AG04450 (cell line): ENCODE data around the gene PMP22. TPM values are rescaled to one million over a fixed set of nuclear protein-coding genes. Genes with fewer than 3 reads are reported as not detected.

ENCODE experiments used
- CTCF ChIA-PET: fragments of 300-600, 350-600 bp; formaldehyde crosslinking; extraction: SDS; loops from one replicate; lab custom pipeline; 2022; ENCODE audit warnings: antibody characterized with exemption, inconsistent platforms; lab: Charles Lee
- POLR2A ChIA-PET: fragments of 350-600 bp; formaldehyde crosslinking; extraction: SDS; loops from one replicate; lab custom pipeline; 2021; ENCODE audit warnings: antibody characterized with exemption, inconsistent platforms; lab: Yijun Ruan, JAX
- DNase-seq: peaks from one replicate; pipeline ENCODE4 v3.0.0-alpha.2; 2011; ENCODE audit warnings: low read depth, low spot score
- H3K27ac ChIP-seq: one replicate; pipeline ENCODE4 v1.5.1; 2012; ENCODE audit warnings: low read depth, low read length, control low read depth
- H3K27me3 ChIP-seq: one replicate; pipeline ENCODE4 v1.6.0; 2012; ENCODE audit warnings: low read length; ENCODE audit not compliant: control insufficient read depth, insufficient read depth
- H3K4me3 ChIP-seq: 2 replicates; pipeline ENCODE4 v1.5.1; 2011; ENCODE audit warnings: mild to moderate bottlenecking, low read depth, low read length, control low read depth
- H3K9me3 ChIP-seq: 2 replicates; pipeline ENCODE4 v1.5.1; 2012; ENCODE audit warnings: low read length; ENCODE audit not compliant: control insufficient read depth, insufficient read depth
- CTCF ChIP-seq: IDR thresholded peaks from 2 replicates; pipeline ENCODE4 v1.5.1; 2011; ENCODE audit warnings: low read depth, low read length, control low read depth, inconsistent platforms
- polyA plus RNA-seq: library from polyadenylated mRNA; depleted of rRNA; stranded (reverse); fragments of >200 nt; gene quantifications from 2 replicates; pipeline ENCODE4 v1.2.3, GENCODE V29; 2011

PMP22 gene
- polyA plus RNA-seq, 1 experiment, result 204 TPM

- POLR2A ChIA-PET, result no interaction called here
- H3K4me3 ChIP-seq, result no peak overlapping the region
- TF ChIP-seq CTCF, result no peak
- DNase-seq, result no peak
- H3K9me3 ChIP-seq, result no peaks in the 10 kb centered on the region
- no peaks in the 10 kb centered on the region for H3K27me3 ChIP-seq
- CTCF ChIA-PET, result no interaction called here
- H3K27ac ChIP-seq, result no peak overlapping the region
These were observed 16.8 kb upstream of the PMP22 start for GRCh38 chr17:15281909-15282308.

GRCh38 chr17:15278924-15279477 lies 13.9 kb upstream of the PMP22 start:
- ChIA-PET CTCF (no interaction called here), POLR2A (interaction anchor here (0.6 to 1.5 kb wide), 3 partner anchors 15 to 154 kb away, joined by 3 to 4 read pairs (median 4); no protein-coding TSS in a partner anchor)

GRCh38 chr17:15278380-15278779 lies 13.3 kb upstream of the PMP22 start:
- Histone ChIP-seq H3K4me3 (peak overlapping the region; percentile 27), H3K27ac (peak overlapping the region; percentile 57), H3K9me3 (no peaks in the 10 kb centered on the region; the same call in 1 of the 2 replicates), H3K27me3 (no peaks in the 10 kb centered on the region)
- DNase-seq, result no peak
- no peak for TF ChIP-seq CTCF
- ChIA-PET POLR2A (interaction anchor here (0.6 to 1.5 kb wide), 3 partner anchors 16 to 155 kb away, joined by 3 to 4 read pairs (median 4); no protein-coding TSS in a partner anchor), CTCF (interaction anchor here (0.6 kb wide), 1 partner anchor 11 kb away, joined by 4 read pairs; no protein-coding TSS in a partner anchor)

More at GRCh38 chr17:15278924-15279477, 13.9 kb upstream of the PMP22 start:
- DNase-seq, result peak; percentile 78
- Histone ChIP-seq H3K9me3 (no peaks in the 10 kb centered on the region; the same call in 1 of the 2 replicates), H3K27ac (peak overlapping the region; percentile 58), H3K4me3 (no peak overlapping the region), H3K27me3 (no peaks in the 10 kb centered on the region)
- no peak for TF ChIP-seq CTCF

GRCh38 chr17:15274017-15274416 lies 8.9 kb upstream of the PMP22 start:
- POLR2A ChIA-PET, result interaction anchor here (0.6 to 2.6 kb wide), 2 partner anchors 159 to 204 kb away, joined by 3 to 8 read pairs; no protein-coding TSS in a partner anchor
- no peak overlapping the region for H3K4me3 ChIP-seq
- no peak for TF ChIP-seq CTCF
- CTCF ChIA-PET, result no interaction called here
- no peaks in the 10 kb centered on the region for H3K27me3 ChIP-seq
- no peak overlapping the region for H3K27ac ChIP-seq
- no peaks in the 10 kb centered on the region; the same call in 1 of the 2 replicates for H3K9me3 ChIP-seq
- DNase-seq, result no peak

- no peak overlapping the region for H3K4me3 ChIP-seq
- no peak for TF ChIP-seq CTCF
- H3K9me3 ChIP-seq, result no peaks in the 10 kb centered on the region; the same call in 1 of the 2 replicates
- CTCF ChIA-PET, result interaction anchor here (1.4 to 2.1 kb wide), 2 partner anchors 17 to 230 kb away, joined by 7 to 9 read pairs; no protein-coding TSS in a partner anchor
- H3K27me3 ChIP-seq, result no peaks in the 10 kb centered on the region
- DNase-seq, result peak; percentile 90
- POLR2A ChIA-PET, result interaction anchor here (0.6 to 2.6 kb wide), 6 partner anchors 10 to 205 kb away, joined by 3 to 13 read pairs (median 5); no protein-coding TSS in a partner anchor
- peak overlapping the region; percentile 80 for H3K27ac ChIP-seq
These were observed 8.1 kb upstream of the PMP22 start for GRCh38 chr17:15273141-15273793.
